Panc1 (cell line): ENCODE data around the gene ZNF575. TPM values are rescaled to one million over a fixed set of nuclear protein-coding genes. Genes with fewer than 3 reads are reported as not detected.

ENCODE experiments used
- ATAC-seq: fragments of 200-7000 bp; cut with Tn5 transposase; 2 replicates; pipeline ENCODE4 v1.9.1; 2020; ENCODE audit warnings: mild to moderate bottlenecking, moderate library complexity
- BruUV-seq: library from RNA; stranded (reverse); fragments of 400-500 nt; replicated peaks from 2 replicates; lab custom pipeline; 2021; lab: Mats Ljungman, UMichigan
- CTCF ChIA-PET: fragments of 300-600 bp; sonication (Branson Sonifier 250); formaldehyde crosslinking; loops from one replicate; lab custom pipeline; 2022; ENCODE audit warnings: antibody characterized with exemption; lab: Charles Lee
- POLR2A ChIA-PET: fragments of 300-600 bp; sonication (Branson Sonifier 250); formaldehyde crosslinking; loops from one replicate; lab custom pipeline; 2022; ENCODE audit warnings: antibody characterized with exemption; lab: Charles Lee
- DNase-seq: peaks from one replicate; pipeline ENCODE4 v3.0.0-alpha.2; 2010; ENCODE audit warnings: low read depth, low spot score
- H3K27ac ChIP-seq: 2 replicates; pipeline ENCODE4 v1.5.1; 2011; ENCODE audit warnings: mild to moderate bottlenecking, low read length, inconsistent platforms
- H3K27me3 ChIP-seq: fragments of 200-500 bp; sonication (Bioruptor generic); 2 replicates; pipeline ENCODE4 v1.6.0; 2014; ENCODE audit warnings: low read length, inconsistent platforms; ENCODE audit not compliant: control insufficient read depth, insufficient read depth
- H3K36me3 ChIP-seq: fragments of 200-500 bp; sonication (Bioruptor generic); 2 replicates; pipeline ENCODE4 v1.5.1; 2014; ENCODE audit warnings: inconsistent platforms, mild to moderate bottlenecking, low read length, moderate library complexity; ENCODE audit not compliant: control insufficient read depth, insufficient read depth
- H3K4me1 ChIP-seq: 2 replicates; pipeline ENCODE4 v1.5.1; 2011; ENCODE audit warnings: inconsistent platforms, mild to moderate bottlenecking, low read length, moderate library complexity; ENCODE audit not compliant: control insufficient read depth, insufficient read depth
- H3K4me3 ChIP-seq, 2 experiments: 2 replicates each; pipeline ENCODE4 v1.5.1; 2011 to 2012; ENCODE audit warnings: low read depth in 2 of 2, low read length in 2 of 2, mild to moderate bottlenecking in 2 of 2, inconsistent platforms in 1 of 2, moderate library complexity in 1 of 2
- H3K9me3 ChIP-seq: fragments of 200-500 bp; sonication (Bioruptor generic); 2 replicates; pipeline ENCODE4 v1.5.1; 2014; ENCODE audit warnings: low read depth, mild to moderate bottlenecking, inconsistent platforms, low read length, moderate library complexity; ENCODE audit not compliant: control insufficient read depth, insufficient read depth
- CTCF ChIP-seq: fragments of 450-650 bp; IDR thresholded peaks from 2 replicates; pipeline ENCODE4 v1.5.1; 2017; ENCODE audit warnings: mild to moderate bottlenecking
- POLR2AphosphoS5 ChIP-seq: IDR thresholded peaks from 2 replicates; pipeline ENCODE4 v1.6.1; 2012; ENCODE audit warnings: mild to moderate bottlenecking, low read depth, low read length, moderate library complexity
- REST ChIP-seq, 2 experiments: IDR thresholded peaks; 2 replicates each; pipeline ENCODE4 v1.6.1; 2011 to 2012; ENCODE audit warnings: low read depth in 2 of 2, control low read depth in 1 of 2, low read length in 1 of 2, mild to moderate bottlenecking in 1 of 2, moderate library complexity in 1 of 2; ENCODE audit not compliant: insufficient read depth in 1 of 2
- SIN3A ChIP-seq: IDR thresholded peaks from 2 replicates; pipeline ENCODE4 v1.6.1; 2012; ENCODE audit warnings: low read depth, mild to moderate bottlenecking, low read length, moderate library complexity, borderline replicate concordance; ENCODE audit not compliant: insufficient read depth
- TCF7L2 ChIP-seq: IDR thresholded peaks from 2 replicates; pipeline ENCODE4 v1.6.1; 2011; ENCODE audit warnings: mild to moderate bottlenecking, low read depth, low read length, inconsistent platforms
- in situ Hi-C: cut with HindIII; loops from 2 replicates; pipeline ENCODE4 v1.10.0; 2016; ENCODE audit warnings: low sequenced_read_pairs, low pct_unique_long_range_greater_than_20kb
- intact Hi-C: fragments of 100-400 bp; cut with micrococcal nuclease; formaldehyde crosslinking; loops from one replicate; pipeline ENCODE4 v1.10.0; 2022; ENCODE audit not compliant: unreplicated experiment
- total RNA-seq: library from RNA; stranded (reverse); gene quantifications from one replicate; pipeline ENCODE4 v1.2.1, GENCODE V29; 2021; ENCODE audit not compliant: unreplicated experiment

ZNF575 gene
- total RNA-seq, 1 experiment from 2014 or later, result 1.9 TPM

DNA sequence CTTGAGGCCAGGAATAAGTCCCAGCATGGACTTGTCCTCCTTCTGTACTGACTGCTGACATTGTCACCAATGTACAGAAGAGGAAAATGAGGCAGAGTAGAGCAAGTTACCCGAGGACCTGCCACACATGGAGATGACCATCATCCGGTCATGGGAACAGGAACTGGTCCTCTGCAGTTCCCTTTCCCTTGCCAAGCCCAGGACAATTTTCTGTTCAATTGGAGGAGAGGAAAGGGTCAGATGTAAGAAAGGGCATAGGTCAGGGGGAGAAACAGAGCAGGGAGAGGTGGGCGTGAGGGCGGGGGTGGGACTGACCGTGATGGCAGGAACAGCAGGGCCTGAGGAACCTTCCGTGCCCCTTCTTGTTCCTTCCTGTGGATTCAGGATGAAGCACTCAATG lies 47.0 kb upstream of the ZNF575 start:
- no peak for ATAC-seq
- H3K9me3 ChIP-seq, result no peaks in the 10 kb centered on the region
- intact Hi-C loops (no loop called here), in situ Hi-C loops (no loop called here)
- H3K27me3 ChIP-seq, result no peaks in the 10 kb centered on the region
- H3K4me3 ChIP-seq, result no peak overlapping the region
- H3K4me1 ChIP-seq, result no peaks in the 10 kb centered on the region
- H3K36me3 ChIP-seq, result no peaks in the 10 kb centered on the region
- TF ChIP-seq TCF7L2, result no peak
- TF ChIP-seq SIN3A, result no peak
- no peak for TF ChIP-seq REST (IDR thresholded peaks at IDR 0.05; ENCODE audit: insufficient read depth in 1 of 2, low read depth in 2 of 2, low read length in 1 of 2)
- no peak for TF ChIP-seq CTCF
- TF ChIP-seq POLR2AphosphoS5, result no peak
- DNase-seq, result no peak
- BruUV-seq, result no TSS peak
- CTCF ChIA-PET, result no interaction called here
- no peak overlapping the region for H3K27ac ChIP-seq
- POLR2A ChIA-PET, result no interaction called here

GRCh38 chr19:43486412-43486811 lies 46.6 kb upstream of the ZNF575 start:
- ChIA-PET POLR2A (no interaction called here), CTCF (no interaction called here)
- in situ Hi-C loops, result no loop called here
- H3K27ac ChIP-seq, result no peak overlapping the region
- H3K4me1 ChIP-seq, result no peaks in the 10 kb centered on the region
- TF ChIP-seq SIN3A (no peak), REST (IDR thresholded peaks at IDR 0.05; ENCODE audit: insufficient read depth in 1 of 2, low read depth in 2 of 2, low read length in 1 of 2) (no peak), TCF7L2 (no peak), CTCF (no peak), POLR2AphosphoS5 (no peak)
- DNase-seq (no peak), ATAC-seq (no peak)
- intact Hi-C loops, result no loop called here
- no TSS peak for BruUV-seq
- no peaks in the 10 kb centered on the region for H3K36me3 ChIP-seq
- no peaks in the 10 kb centered on the region for H3K9me3 ChIP-seq
- no peaks in the 10 kb centered on the region for H3K27me3 ChIP-seq
- H3K4me3 ChIP-seq, result no peak overlapping the region
